HG03064 (cell line): Measurements from ENCODE around the gene APOC4.
"Not testable (repeated sequence)": the region's sequence is repeated elsewhere in the genome, so short reads cannot be mapped to it uniquely, and the experiment has no call there.

Experiments
- ATAC-seq: cut with Tn5 transposase; IDR thresholded peaks from one replicate; pipeline ENCODE4 v1.9.1; 2021; ENCODE audit warnings: low read depth; ENCODE audit not compliant: unreplicated experiment

The APOC4 gene, protein sequence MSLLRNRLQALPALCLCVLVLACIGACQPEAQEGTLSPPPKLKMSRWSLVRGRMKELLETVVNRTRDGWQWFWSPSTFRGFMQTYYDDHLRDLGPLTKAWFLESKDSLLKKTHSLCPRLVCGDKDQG

DNA sequence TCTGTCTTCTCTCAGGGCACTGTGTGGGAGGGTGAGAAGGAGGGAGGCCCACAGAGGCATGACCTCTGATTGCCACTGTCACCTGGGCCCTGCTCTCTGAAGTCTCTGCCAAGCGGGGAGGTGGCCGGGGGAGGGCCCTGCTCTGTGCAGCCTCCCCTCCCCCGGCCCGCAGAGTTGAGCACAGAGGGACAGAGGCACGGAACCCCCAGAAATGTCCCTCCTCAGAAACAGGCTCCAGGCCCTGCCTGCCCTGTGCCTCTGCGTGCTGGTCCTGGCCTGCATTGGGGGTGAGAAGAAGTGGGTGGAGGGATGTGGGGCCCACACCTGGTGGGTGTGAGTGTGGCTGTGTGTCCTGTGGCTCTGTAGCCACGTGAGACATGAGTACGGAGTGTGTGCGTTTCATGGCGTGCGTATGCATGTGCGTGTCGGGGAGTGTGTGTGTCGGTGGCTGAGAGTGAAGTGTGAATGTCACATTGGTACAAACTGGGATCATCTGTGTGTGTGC, at the start of gene APOC4:
APOC4 (plus strand) TSS at position 171 of the 505 bp plus-strand sequence; CDS start at position 212, 41 bp downstream.
- ATAC-seq: no peak

DNA sequence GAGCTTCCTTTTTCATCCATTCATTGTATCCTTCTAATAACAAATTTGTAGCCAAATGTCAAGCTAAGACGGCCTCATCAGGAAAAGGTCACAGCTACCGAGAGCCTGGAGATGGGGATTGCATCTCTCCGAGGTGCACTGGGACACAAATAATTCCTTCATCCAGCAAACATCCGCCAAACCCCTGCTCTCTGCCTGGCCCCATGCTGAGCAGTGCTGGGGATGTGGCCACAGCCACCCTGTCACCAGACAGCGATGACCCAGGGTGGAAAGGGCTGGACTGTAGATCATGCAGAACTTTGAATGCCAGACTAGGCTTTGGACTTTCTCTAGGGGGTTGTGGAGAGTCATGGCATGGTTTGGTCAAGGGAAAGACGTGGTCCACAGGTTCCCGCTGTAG, 49.1 kb upstream of the APOC4 start:
- ATAC-seq: no peak

DNA sequence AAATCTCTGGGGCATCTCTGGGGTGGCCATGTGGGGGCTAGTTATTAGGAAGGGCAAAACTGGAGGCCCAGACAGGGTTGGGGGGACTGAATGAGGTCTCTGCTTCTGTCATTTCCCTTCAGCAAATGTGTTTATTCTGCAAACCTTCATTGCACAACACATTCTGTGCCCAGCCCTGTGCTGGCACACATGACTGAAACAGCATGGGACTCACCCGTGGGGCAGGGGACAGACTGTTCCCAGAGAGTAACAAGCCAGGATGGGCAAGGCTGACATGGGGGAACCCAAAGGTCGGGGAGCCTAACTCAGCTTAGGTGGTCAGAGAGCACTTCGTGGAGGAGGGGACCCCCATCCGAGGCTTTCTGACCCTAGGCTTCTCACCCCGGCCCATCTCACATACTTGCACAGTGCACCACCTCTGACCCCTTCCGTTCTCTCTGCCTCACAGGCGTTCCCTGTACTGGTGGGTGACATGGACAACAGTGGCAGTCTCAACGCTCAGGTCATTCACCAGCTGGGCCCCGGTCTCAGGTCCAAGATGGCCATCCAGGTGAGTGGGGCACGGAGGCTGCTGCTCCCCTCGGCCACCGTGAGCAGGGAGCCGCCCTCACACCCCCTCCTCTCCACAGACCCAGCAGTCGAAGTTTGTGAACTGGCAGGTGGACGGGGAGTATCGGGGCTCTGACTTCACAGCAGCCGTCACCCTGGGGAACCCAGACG, 48.5 kb upstream of the APOC4 start:
- no peak for ATAC-seq

DNA sequence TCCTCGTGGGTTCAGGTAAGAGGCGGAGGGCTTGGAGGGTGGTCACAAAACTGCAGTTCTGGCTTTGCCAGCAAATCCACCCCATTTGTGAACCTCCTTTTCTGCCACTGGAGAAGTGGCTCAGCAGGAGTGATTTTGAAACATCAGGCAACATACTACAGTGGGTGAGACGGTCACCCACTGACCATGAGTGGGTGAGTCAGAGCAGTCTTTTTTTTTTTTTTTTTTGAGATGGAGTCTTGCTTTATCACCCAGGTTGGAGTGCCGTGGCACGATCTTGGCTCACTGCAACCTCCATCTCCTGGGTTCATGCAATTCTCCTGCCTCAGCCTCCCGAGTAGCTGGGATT, 48.0 kb upstream of the APOC4 start:
- no peak for ATAC-seq

DNA sequence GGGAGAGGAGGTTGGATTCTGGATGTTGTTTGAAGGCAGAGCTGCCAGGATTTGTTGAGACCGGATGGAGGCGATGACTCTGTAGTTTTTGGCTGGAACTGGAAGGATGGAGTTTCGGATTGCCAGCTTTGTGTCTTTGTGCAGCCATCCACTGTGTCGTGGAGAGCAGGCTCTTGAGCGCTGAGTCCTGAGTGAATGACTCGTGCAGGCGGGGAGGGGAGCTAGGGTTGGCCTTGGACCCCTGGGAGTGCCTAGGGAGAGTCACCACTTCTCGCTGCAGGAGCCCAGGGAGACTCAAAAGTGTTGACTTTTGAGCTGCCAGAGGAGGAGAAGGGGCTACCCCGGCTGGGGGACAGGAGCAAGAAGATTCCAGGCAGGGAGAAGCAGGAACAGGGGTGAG, 47.1 kb upstream of the APOC4 start:
- no peak for ATAC-seq

DNA sequence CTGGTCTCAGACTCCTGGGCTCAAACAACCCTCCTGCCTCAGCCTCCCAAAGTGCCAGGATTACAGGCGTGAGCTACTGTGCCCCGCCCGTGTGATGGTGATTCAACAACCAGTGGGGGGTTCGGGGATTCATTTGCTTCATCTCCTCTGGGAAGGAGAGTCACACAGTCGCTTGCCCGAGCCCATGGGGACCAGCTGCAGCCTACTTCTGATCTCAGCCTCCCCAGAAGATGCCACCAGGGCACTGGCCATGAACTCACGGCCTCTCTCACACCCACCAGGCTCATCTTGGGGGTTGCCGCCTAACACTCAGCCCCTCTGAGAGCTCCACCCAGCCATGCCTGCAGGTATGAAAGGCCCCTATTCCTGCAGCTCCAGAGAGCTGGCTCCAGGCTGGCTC, 44.2 kb upstream of the APOC4 start:
- ATAC-seq: no peak

DNA sequence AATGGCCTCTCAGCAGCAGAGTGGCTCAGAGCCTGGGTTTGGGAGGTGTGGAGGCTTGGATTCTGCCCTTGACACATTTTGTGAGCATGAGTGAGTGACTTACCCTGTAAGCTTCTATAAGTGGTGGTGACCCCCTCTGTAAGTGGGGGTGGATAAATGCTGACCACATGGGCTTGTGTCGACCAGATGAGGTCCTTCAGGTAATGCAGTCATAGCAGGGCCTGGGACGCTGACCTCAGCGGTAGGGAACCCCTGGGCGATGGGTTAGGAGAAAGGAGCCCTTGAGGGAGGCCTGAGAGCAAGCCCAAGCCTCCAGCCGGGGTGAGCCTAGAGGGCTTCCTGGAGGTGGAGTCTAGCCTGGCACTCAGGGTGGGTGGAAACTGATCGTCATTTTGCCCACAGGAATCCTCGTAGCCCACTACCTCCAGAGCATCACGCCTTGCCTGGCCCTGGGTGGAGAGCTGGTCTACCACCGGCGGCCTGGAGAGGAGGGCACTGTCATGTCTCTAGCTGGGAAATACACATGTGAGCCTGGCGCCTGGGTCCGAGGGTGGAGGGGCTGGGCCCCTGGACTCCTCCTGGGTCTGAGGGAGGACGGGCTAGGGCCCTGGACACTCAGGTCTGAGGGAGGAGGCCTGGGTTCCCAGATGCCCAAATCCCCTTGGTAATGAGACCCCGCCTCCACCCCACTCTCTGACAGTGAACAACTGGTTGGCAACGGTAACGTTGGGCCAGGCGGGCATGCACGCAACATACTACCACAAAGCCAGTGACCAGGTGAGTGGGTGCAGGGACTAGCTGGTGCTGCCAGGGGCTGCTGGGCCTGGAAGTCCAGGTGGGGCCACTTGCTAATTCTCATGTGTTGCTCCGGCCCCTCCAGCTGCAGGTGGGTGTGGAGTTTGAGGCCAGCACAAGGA, 41.5 kb upstream of the APOC4 start:
- no peak for ATAC-seq

DNA sequence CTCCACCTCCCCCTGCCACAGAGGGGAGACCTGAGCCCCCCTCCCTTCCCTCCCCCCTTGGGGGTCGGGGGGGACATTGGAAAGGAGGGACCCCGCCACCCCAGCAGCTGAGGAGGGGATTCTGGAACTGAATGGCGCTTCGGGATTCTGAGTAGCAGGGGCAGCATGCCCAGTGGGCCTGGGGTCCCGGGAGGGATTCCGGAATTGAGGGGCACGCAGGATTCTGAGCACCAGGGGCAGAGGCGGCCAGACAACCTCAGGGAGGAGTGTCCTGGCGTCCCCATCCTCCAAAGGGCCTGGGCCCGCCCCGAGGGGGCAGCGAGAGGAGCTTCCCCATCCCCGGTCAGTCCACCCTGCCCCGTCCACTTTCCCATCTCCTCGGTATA, 38.8 kb upstream of the APOC4 start:
- no peak for ATAC-seq

DNA sequence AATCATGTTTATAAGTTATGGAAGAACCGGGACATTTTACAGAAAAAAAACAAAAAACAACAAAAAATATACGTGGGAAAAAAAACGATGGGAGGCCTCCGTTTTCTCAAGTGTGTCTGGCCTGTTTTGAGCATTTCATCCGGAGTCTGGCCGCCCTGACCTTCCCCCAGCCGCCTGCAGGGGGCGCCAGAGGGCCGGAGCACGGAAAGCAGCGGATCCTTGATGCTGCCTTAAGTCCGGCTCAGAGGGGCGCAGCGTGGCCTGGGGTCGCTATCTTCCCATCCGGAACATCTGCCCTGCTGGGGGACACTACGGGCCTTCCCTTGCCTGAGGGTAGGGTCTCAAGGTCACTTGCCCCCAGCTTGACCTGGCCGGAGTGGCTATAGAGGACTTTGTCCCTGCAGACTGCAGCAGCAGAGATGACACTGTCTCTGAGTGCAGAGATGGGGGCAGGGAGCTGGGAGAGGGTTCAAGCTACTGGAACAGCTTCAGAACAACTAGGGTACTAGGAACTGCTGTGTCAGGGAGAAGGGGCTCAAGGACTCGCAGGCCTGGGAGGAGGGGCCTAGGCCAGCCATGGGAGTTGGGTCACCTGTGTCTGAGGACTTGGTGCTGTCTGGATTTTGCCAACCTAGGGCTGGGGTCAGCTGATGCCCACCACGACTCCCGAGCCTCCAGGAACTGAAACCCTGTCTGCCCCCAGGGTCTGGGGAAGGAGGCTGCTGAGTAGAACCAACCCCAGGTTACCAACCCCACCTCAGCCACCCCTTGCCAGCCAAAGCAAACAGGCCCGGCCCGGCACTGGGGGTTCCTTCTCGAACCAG, 38.2 kb upstream of the APOC4 start:
- ATAC-seq: no peak

DNA sequence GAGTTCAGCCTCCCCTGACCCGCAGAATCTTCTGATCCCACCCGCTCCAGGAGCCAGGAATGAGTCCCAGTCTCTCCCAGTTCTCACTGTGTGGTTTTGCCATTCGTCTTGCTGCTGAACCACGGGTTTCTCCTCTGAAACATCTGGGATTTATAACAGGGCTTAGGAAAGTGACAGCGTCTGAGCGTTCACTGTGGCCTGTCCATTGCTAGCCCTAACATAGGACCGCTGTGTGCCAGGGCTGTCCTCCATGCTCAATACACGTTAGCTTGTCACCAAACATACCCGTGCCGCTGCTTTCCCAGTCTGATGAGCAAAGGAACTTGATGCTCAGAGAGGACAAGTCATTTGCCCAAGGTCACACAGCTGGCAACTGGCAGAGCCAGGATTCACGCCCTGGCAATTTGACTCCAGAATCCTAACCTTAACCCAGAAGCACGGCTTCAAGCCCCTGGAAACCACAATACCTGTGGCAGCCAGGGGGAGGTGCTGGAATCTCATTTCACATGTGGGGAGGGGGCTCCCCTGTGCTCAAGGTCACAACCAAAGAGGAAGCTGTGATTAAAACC, 37.5 kb upstream of the APOC4 start:
- no peak for ATAC-seq

DNA sequence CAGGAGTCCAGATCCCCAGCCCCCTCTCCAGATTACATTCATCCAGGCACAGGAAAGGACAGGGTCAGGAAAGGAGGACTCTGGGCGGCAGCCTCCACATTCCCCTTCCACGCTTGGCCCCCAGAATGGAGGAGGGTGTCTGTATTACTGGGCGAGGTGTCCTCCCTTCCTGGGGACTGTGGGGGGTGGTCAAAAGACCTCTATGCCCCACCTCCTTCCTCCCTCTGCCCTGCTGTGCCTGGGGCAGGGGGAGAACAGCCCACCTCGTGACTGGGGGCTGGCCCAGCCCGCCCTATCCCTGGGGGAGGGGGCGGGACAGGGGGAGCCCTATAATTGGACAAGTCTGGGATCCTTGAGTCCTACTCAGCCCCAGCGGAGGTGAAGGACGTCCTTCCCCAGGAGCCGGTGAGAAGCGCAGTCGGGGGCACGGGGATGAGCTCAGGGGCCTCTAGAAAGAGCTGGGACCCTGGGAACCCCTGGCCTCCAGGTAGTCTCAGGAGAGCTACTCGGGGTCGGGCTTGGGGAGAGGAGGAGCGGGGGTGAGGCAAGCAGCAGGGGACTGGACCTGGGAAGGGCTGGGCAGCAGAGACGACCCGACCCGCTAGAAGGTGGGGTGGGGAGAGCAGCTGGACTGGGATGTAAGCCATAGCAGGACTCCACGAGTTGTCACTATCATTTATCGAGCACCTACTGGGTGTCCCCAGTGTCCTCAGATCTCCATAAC, 36.4 kb upstream of the APOC4 start, which contains the start of gene APOE:
APOE (plus strand) TSS at position 360 of the 724 bp plus-strand sequence. CDS start 829 bp downstream, outside the sequence.
- ATAC-seq: no peak

DNA sequence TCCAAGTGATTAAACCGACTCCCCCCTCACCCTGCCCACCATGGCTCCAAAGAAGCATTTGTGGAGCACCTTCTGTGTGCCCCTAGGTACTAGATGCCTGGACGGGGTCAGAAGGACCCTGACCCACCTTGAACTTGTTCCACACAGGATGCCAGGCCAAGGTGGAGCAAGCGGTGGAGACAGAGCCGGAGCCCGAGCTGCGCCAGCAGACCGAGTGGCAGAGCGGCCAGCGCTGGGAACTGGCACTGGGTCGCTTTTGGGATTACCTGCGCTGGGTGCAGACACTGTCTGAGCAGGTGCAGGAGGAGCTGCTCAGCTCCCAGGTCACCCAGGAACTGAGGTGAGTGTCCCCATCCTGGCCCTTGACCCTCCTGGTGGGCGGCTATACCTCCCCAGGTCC, 34.4 kb upstream of the APOC4 start:
- no peak for ATAC-seq

DNA sequence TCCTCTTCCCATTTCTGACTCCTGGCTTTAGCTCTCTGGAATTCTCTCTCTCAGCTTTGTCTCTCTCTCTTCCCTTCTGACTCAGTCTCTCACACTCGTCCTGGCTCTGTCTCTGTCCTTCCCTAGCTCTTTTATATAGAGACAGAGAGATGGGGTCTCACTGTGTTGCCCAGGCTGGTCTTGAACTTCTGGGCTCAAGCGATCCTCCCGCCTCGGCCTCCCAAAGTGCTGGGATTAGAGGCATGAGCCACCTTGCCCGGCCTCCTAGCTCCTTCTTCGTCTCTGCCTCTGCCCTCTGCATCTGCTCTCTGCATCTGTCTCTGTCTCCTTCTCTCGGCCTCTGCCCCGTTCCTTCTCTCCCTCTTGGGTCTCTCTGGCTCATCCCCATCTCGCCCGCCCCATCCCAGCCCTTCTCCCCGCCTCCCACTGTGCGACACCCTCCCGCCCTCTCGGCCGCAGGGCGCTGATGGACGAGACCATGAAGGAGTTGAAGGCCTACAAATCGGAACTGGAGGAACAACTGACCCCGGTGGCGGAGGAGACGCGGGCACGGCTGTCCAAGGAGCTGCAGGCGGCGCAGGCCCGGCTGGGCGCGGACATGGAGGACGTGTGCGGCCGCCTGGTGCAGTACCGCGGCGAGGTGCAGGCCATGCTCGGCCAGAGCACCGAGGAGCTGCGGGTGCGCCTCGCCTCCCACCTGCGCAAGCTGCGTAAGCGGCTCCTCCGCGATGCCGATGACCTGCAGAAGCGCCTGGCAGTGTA, 33.8 kb upstream of the APOC4 start:
- ATAC-seq: no peak

DNA sequence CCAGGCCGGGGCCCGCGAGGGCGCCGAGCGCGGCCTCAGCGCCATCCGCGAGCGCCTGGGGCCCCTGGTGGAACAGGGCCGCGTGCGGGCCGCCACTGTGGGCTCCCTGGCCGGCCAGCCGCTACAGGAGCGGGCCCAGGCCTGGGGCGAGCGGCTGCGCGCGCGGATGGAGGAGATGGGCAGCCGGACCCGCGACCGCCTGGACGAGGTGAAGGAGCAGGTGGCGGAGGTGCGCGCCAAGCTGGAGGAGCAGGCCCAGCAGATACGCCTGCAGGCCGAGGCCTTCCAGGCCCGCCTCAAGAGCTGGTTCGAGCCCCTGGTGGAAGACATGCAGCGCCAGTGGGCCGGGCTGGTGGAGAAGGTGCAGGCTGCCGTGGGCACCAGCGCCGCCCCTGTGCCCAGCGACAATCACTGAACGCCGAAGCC, 33.2 kb upstream of the APOC4 start:
- ATAC-seq: no peak

DNA sequence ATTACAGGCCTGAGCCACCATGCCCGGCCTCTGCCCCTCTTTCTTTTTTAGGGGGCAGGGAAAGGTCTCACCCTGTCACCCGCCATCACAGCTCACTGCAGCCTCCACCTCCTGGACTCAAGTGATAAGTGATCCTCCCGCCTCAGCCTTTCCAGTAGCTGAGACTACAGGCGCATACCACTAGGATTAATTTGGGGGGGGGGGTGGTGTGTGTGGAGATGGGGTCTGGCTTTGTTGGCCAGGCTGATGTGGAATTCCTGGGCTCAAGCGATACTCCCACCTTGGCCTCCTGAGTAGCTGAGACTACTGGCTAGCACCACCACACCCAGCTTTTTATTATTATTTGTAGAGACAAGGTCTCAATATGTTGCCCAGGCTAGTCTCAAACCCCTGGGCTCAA, 32.3 kb upstream of the APOC4 start:
- no peak for ATAC-seq

DNA sequence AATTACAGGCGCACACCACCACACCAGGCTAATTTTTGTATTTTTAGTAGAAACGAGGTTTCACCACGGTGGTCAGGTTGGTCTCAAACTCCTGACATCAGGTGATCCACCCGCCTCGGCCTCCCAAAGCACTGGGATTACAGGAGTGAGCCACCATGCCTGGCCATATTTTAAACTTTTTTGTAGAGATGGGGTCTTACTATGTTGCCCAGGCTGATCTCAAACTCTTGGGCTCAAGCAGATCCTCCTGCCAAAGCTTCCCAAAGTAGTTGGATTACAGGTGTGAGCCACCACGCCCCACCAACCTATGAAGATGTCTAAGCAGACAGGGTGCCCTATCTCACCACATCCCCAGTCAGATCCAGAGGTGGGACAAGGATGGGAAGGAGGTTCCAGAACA, 30.1 kb upstream of the APOC4 start:
- not testable (repeated sequence) for ATAC-seq

DNA sequence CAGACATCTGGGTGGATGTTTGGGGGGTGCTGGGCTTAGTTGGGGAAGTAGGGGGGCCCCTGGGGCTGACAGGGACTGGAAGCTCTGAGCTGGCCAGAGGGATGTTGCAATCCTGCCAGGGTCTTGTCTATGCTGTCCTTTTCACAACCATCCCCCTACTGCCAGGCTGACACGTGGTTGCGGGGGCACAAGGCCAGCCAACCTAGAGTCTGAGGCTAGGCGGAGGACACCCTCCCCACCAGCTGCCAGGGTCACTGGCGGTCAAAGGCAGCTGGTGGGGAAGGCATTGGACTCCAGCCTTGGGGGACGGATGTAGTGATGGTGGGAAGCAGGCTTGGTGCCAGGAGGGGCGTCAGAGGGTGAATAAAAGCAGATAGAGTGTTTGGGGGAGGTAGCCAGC, 29.2 kb upstream of the APOC4 start:
- no peak for ATAC-seq

DNA sequence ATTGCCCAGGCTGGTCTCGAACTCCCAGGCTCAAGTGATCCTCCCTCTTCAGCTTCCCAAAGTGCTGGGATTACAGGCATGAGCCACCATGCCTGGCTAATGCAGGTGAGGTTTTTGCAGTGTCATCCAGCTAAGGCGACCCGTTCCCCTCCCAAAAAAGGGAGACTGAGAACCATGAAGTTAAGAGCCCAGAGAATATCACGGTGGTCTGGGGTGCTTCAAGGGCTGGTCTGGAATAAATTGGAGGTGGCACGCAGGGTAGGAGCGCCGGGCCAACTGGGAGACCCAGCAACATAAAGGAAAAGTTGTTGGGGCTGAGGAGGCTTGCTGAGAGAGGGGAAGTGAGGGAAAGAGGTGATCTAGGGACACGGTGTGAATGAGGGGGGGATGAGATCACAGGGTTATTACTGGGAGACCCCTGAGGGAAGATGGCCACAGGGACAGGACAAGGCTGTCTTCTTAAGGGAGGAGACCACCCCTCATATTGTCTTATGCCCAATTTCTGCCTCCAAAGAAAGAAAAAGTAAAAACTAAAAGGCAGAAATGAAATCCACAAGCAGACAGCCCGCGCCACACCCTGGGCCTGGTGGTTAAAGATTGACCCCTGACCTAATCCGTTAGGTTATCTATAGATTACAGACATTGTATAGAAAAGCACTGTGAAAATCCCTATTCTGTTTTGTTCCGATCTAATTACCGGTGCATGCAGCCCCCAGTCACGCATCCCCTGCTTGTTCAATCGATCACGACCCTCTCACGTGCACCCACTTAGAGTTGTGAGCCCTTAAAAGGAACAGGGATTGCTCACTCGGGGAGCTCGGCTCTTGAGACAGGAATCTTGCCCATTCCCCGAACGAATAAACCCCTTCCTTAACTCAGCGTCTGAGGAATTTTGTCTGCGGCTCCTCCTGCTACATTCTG, 28.3 kb upstream of the APOC4 start:
- not testable (repeated sequence) for ATAC-seq
